Measurements from ENCODE around the gene CXCL16.

CXCL16 gene

GRCh38 chr17:4724650-4725049 lies 15.1 kb downstream of the CXCL16 start:
- Histone ChIP-seq H4K20me1 (ENCODE audit: insufficient read depth, low read length, poor library complexity, severe bottlenecking) (no peaks in the 10 kb centered on the region), H3F3A (ENCODE audit: low read depth) (no peaks in the 10 kb centered on the region), H3K9ac (ENCODE audit: low read depth, low read length, poor library complexity, severe bottlenecking) (no peak overlapping the region), H3K79me2 (ENCODE audit: insufficient read depth, low read length) (no peaks in the 10 kb centered on the region), H3K9me2 (replicated peaks; ENCODE audit: low read depth, low read length) (no peaks in the 10 kb centered on the region), H3K4me3 (ENCODE audit: low read length, poor library complexity, severe bottlenecking) (no peak overlapping the region), H3K27me3 (ENCODE audit: insufficient read depth, low read length, poor library complexity, severe bottlenecking) (no peaks in the 10 kb centered on the region), H3K36me3 (ENCODE audit: insufficient read depth, low read length) (peaks cover 5% of the 10 kb centered on the region; the same call in 1 of the 2 replicates), H3K4me2 (ENCODE audit: low read depth, low read length, poor library complexity, severe bottlenecking) (no peak overlapping the region), H3K4me1 (ENCODE audit: insufficient read depth, low read length, poor library complexity, severe bottlenecking) (no peaks in the 10 kb centered on the region), H3K9me3 (ENCODE audit: insufficient read depth, low read depth, low read length) (no peaks in the 10 kb centered on the region), H2AFZ (ENCODE audit: low read length) (no peak overlapping the region)
- no peak for TF ChIP-seq EZH2phosphoT487 (IDR thresholded peaks at IDR 0.05; ENCODE audit: borderline replicate concordance)
- no peak for TF ChIP-seq CTCF (conservative IDR thresholded peaks at IDR 0.05; ENCODE audit: low read length)

DNA sequence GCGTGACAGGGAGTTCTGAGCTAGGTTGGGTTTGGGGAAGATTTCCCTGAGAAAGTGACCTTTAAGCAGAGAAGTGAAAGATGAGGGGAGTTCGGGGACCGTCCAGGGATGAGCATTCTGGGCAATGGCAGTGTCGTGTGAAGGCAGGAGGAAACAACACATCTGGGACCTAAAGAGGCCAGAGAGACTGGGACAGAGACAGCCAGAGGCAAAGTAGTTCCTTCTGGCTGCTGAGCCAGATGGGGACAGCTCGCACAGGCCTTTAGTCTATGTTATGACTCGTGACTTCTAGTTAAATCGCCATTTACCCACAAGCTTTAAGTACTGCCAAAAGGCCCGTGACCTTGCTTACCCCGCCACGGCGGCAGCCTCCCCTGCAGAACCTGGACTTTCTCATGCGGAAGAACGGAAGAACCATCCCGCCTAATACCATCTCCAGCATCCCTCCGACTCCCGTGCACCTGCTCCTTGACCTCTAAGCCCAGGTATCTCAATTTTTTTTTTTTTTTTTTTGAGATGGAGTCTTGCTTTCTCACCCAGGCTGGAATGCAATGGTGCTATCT lies 17.0 kb downstream of the CXCL16 start:
- H3K27me3 ChIP-seq (ENCODE audit: insufficient read depth, low read length, poor library complexity, severe bottlenecking), result no peaks in the 10 kb centered on the region
- peaks cover 13% of the 10 kb centered on the region; the same call in 1 of the 2 replicates for H3K36me3 ChIP-seq (ENCODE audit: insufficient read depth, low read length)
- H3K4me2 ChIP-seq (ENCODE audit: low read depth, low read length, poor library complexity, severe bottlenecking), result no peak overlapping the region
- H3K4me1 ChIP-seq (ENCODE audit: insufficient read depth, low read length, poor library complexity, severe bottlenecking), result no peaks in the 10 kb centered on the region
- H3K9ac ChIP-seq (ENCODE audit: low read depth, low read length, poor library complexity, severe bottlenecking), result no peak overlapping the region
- H4K20me1 ChIP-seq (ENCODE audit: insufficient read depth, low read length, poor library complexity, severe bottlenecking), result no peaks in the 10 kb centered on the region
- peaks cover 2% of the 10 kb centered on the region; the same call in 1 of the 2 replicates for H3K79me2 ChIP-seq (ENCODE audit: insufficient read depth, low read length)
- no peak overlapping the region for H3K4me3 ChIP-seq (ENCODE audit: low read length, poor library complexity, severe bottlenecking)
- H3K9me3 ChIP-seq (ENCODE audit: insufficient read depth, low read depth, low read length), result no peaks in the 10 kb centered on the region
- no peak overlapping the region for H2AFZ ChIP-seq (ENCODE audit: low read length)
- TF ChIP-seq CTCF (conservative IDR thresholded peaks at IDR 0.05; ENCODE audit: low read length) (no peak), EZH2phosphoT487 (IDR thresholded peaks at IDR 0.05; ENCODE audit: borderline replicate concordance) (no peak)
- no peaks in the 10 kb centered on the region for H3F3A ChIP-seq (ENCODE audit: low read depth)
- no peaks in the 10 kb centered on the region for H3K9me2 ChIP-seq (replicated peaks; ENCODE audit: low read depth, low read length)

GRCh38 chr17:4721203-4722135 lies 18.3 kb downstream of the CXCL16 start:
- TF ChIP-seq CTCF (conservative IDR thresholded peaks at IDR 0.05; ENCODE audit: low read length), result no peak
- TF ChIP-seq EZH2phosphoT487 (IDR thresholded peaks at IDR 0.05; ENCODE audit: borderline replicate concordance), result no peak
- no peak overlapping the region for H2AFZ ChIP-seq (ENCODE audit: low read length)
- H3K27me3 ChIP-seq (ENCODE audit: insufficient read depth, low read length, poor library complexity, severe bottlenecking), result no peaks in the 10 kb centered on the region
- peaks cover 23% of the 10 kb centered on the region; the same call in 1 of the 2 replicates for H3K36me3 ChIP-seq (ENCODE audit: insufficient read depth, low read length)
- no peak overlapping the region for H3K4me3 ChIP-seq (ENCODE audit: low read length, poor library complexity, severe bottlenecking)
- no peaks in the 10 kb centered on the region for H3F3A ChIP-seq (ENCODE audit: low read depth)
- no peaks in the 10 kb centered on the region for H3K9me3 ChIP-seq (ENCODE audit: insufficient read depth, low read depth, low read length)
- H3K4me2 ChIP-seq (ENCODE audit: low read depth, low read length, poor library complexity, severe bottlenecking), result no peak overlapping the region
- peaks cover 5% of the 10 kb centered on the region for H3K4me1 ChIP-seq (ENCODE audit: insufficient read depth, low read length, poor library complexity, severe bottlenecking)
- H3K79me2 ChIP-seq (ENCODE audit: insufficient read depth, low read length), result peaks cover 12% of the 10 kb centered on the region; the same call in 1 of the 2 replicates
- no peak overlapping the region for H3K9ac ChIP-seq (ENCODE audit: low read depth, low read length, poor library complexity, severe bottlenecking)
- no peaks in the 10 kb centered on the region for H4K20me1 ChIP-seq (ENCODE audit: insufficient read depth, low read length, poor library complexity, severe bottlenecking)
- no peaks in the 10 kb centered on the region for H3K9me2 ChIP-seq (replicated peaks; ENCODE audit: low read depth, low read length)

Measured in Loucy (cell line).